Immature natural killer cell (primary cell): ENCODE results near the gene DEFB127. TPM values are rescaled to one million over a fixed set of nuclear protein-coding genes. Genes with fewer than 3 reads are reported as not detected.
"Not testable (repeated sequence)": the region's sequence is repeated elsewhere in the genome, so short reads cannot be mapped to it uniquely, and the experiment has no call there.

Source experiments
- DNase-seq, 3 donors: peaks; one replicate each; pipeline ENCODE4 v3.0.0; 2022; ENCODE audit warnings: mixed read lengths in 1 of 3
- H3K27ac Mint-ChIP-seq, 6 donors: one replicate each; pipeline ENCODE4 v1.8.0; 2020; ENCODE audit warnings: mixed read lengths in 6 of 6, mild to moderate bottlenecking in 5 of 6, inconsistent platforms in 4 of 6, moderate library complexity in 3 of 6
- H3K27me3 Mint-ChIP-seq, 3 donors: one replicate each; pipeline ENCODE4 v1.8.0; 2020 to 2021; ENCODE audit warnings: low read depth in 3 of 3, mild to moderate bottlenecking in 3 of 3, mixed read lengths in 3 of 3, moderate library complexity in 3 of 3, inconsistent platforms in 1 of 3
- H3K36me3 Mint-ChIP-seq, 3 donors: one replicate each; pipeline ENCODE4 v1.8.0; 2020; ENCODE audit warnings: mixed read lengths in 3 of 3, inconsistent platforms in 2 of 3, mild to moderate bottlenecking in 2 of 3
- H3K4me1 Mint-ChIP-seq, 2 donors: one replicate each; pipeline ENCODE4 v1.8.0; 2020; ENCODE audit warnings: inconsistent platforms in 2 of 2, mild to moderate bottlenecking in 2 of 2, mixed read lengths in 2 of 2, moderate library complexity in 1 of 2
- H3K4me3 Mint-ChIP-seq, 5 donors: one replicate each; pipeline ENCODE4 v1.8.0; 2020; ENCODE audit warnings: mild to moderate bottlenecking in 5 of 5, mixed read lengths in 5 of 5, inconsistent platforms in 3 of 5, moderate library complexity in 3 of 5
- H3K9me3 Mint-ChIP-seq, 6 donors: one replicate each; pipeline ENCODE4 v1.8.0; 2020; ENCODE audit warnings: mild to moderate bottlenecking in 6 of 6, mixed read lengths in 6 of 6, inconsistent platforms in 4 of 6, moderate library complexity in 3 of 6
- polyA plus RNA-seq, 3 donors: library from polyadenylated mRNA; unstranded; fragments of 300-500 nt; fragmentation: Illumina TruSeq; gene quantifications; one replicate each; pipeline ENCODE4 v1.2.3, GENCODE V29; 2021

DEFB127 gene
- not detected for polyA plus RNA-seq

- Mint-ChIP-seq H3K9me3 (peaks cover 0 to 2% (median 0%) of the 10 kb centered on the region in 6 donors), H3K27ac (no peak within 1 kb of the TSS), H3K36me3 (no peaks in the 10 kb centered on the region), H3K4me3 (no peak within 1 kb of the TSS), H3K4me1 (no peaks in the 10 kb centered on the region), H3K27me3 (peaks cover 2 to 12% (median 4%) of the 10 kb centered on the region in 3 donors)
- no peak for DNase-seq
These were observed at the start of gene DEFB127 for GRCh38 chr20:157154-157553. DEFB127 (plus strand) TSS chr20:157454; CDS start chr20:157545, 91 bp downstream.

- Mint-ChIP-seq H3K4me3 (no peak overlapping the region), H3K4me1 (no peaks in the 10 kb centered on the region), H3K27ac (no peak overlapping the region), H3K9me3 (peaks cover 0 to 8% (median 0%) of the 10 kb centered on the region in 6 donors), H3K27me3 (peaks cover 2 to 19% (median 4%) of the 10 kb centered on the region in 3 donors), H3K36me3 (no peaks in the 10 kb centered on the region)
- no peak for DNase-seq
These were observed 44.9 kb upstream of the DEFB127 start for GRCh38 chr20:112396-112795.

GRCh38 chr20:117518-117917, 39.7 kb upstream of the DEFB127 start:
- H3K27me3 Mint-ChIP-seq = peaks cover 4 to 25% (median 10%) of the 10 kb centered on the region in 3 donors
- no peak overlapping the region for H3K27ac Mint-ChIP-seq
- H3K4me3 Mint-ChIP-seq = no peak overlapping the region
- H3K4me1 Mint-ChIP-seq = no peaks in the 10 kb centered on the region
- peaks cover 0 to 14% (median 4%) of the 10 kb centered on the region in 6 donors for H3K9me3 Mint-ChIP-seq
- no peaks in the 10 kb centered on the region for H3K36me3 Mint-ChIP-seq
- DNase-seq = no peak

- not testable (repeated sequence) for H3K4me1 Mint-ChIP-seq, H3K4me3 Mint-ChIP-seq, H3K36me3 Mint-ChIP-seq, H3K9me3 Mint-ChIP-seq, DNase-seq, H3K27ac Mint-ChIP-seq
- peaks cover 0 to 12% (median 11%) of the 10 kb centered on the region in 3 donors for H3K27me3 Mint-ChIP-seq
These were observed 27.4 kb upstream of the DEFB127 start for GRCh38 chr20:129786-130323.

GRCh38 chr20:137668-138490, 19.4 kb upstream of the DEFB127 start:
- H3K27ac Mint-ChIP-seq = no peak overlapping the region
- H3K4me3 Mint-ChIP-seq = no peak overlapping the region
- DNase-seq = no peak
- H3K9me3 Mint-ChIP-seq = peaks cover 0 to 10% (median 3%) of the 10 kb centered on the region in 6 donors
- peaks cover 4 to 10% (median 7%) of the 10 kb centered on the region in 3 donors for H3K27me3 Mint-ChIP-seq
- H3K36me3 Mint-ChIP-seq = no peaks in the 10 kb centered on the region
- H3K4me1 Mint-ChIP-seq = no peaks in the 10 kb centered on the region

GRCh38 chr20:142290-142689, 15.0 kb upstream of the DEFB127 start, which contains the start of gene DEFB126:
DEFB126 (plus strand) TSS chr20:142590; CDS start chr20:142629, 39 bp downstream.
- H3K4me1 Mint-ChIP-seq = no peaks in the 10 kb centered on the region
- H3K27ac Mint-ChIP-seq = no peak within 1 kb of the TSS
- H3K4me3 Mint-ChIP-seq = no peak within 1 kb of the TSS
- H3K36me3 Mint-ChIP-seq = no peaks in the 10 kb centered on the region
- peaks cover 4 to 12% (median 9%) of the 10 kb centered on the region in 3 donors for H3K27me3 Mint-ChIP-seq
- H3K9me3 Mint-ChIP-seq = peaks cover 0 to 3% (median 0%) of the 10 kb centered on the region in 6 donors
- DNase-seq = no peak

GRCh38 chr20:145877-146276, 11.4 kb upstream of the DEFB127 start:
- no peak overlapping the region for H3K4me3 Mint-ChIP-seq
- no peaks in the 10 kb centered on the region for H3K4me1 Mint-ChIP-seq
- H3K27me3 Mint-ChIP-seq = peaks cover 3 to 10% (median 4%) of the 10 kb centered on the region in 3 donors
- H3K9me3 Mint-ChIP-seq = peaks cover 0 to 5% (median 0%) of the 10 kb centered on the region in 6 donors
- no peak for DNase-seq
- no peaks in the 10 kb centered on the region for H3K36me3 Mint-ChIP-seq
- H3K27ac Mint-ChIP-seq = no peak overlapping the region

GRCh38 chr20:152131-152530, 5.1 kb upstream of the DEFB127 start:
- no peak overlapping the region for H3K27ac Mint-ChIP-seq
- no peak for DNase-seq
- H3K4me3 Mint-ChIP-seq = no peak overlapping the region

GRCh38 chr20:164618-165017, 7.4 kb downstream of the DEFB127 start:
- peaks cover 1 to 10% (median 2%) of the 10 kb centered on the region in 3 donors for H3K27me3 Mint-ChIP-seq
- H3K4me1 Mint-ChIP-seq = no peaks in the 10 kb centered on the region
- peaks cover 0 to 2% (median 0%) of the 10 kb centered on the region in 6 donors for H3K9me3 Mint-ChIP-seq
- H3K27ac Mint-ChIP-seq = no peak overlapping the region
- H3K4me3 Mint-ChIP-seq = no peak overlapping the region
- DNase-seq = no peak
- H3K36me3 Mint-ChIP-seq = no peaks in the 10 kb centered on the region

More at GRCh38 chr20:152131-152530, 5.1 kb upstream of the DEFB127 start:
- Mint-ChIP-seq H3K36me3 (no peaks in the 10 kb centered on the region), H3K4me1 (no peaks in the 10 kb centered on the region), H3K27me3 (peaks cover 3 to 9% (median 6%) of the 10 kb centered on the region in 3 donors), H3K9me3 (peaks cover 0 to 5% (median 0%) of the 10 kb centered on the region in 6 donors)

- Mint-ChIP-seq H3K4me3 (no peak overlapping the region), H3K9me3 (no peaks in the 10 kb centered on the region), H3K4me1 (no peaks in the 10 kb centered on the region), H3K27ac (no peak overlapping the region), H3K36me3 (no peaks in the 10 kb centered on the region), H3K27me3 (peaks cover 2 to 5% (median 3%) of the 10 kb centered on the region in 3 donors)
- no peak for DNase-seq
These were observed 11.6 kb downstream of the DEFB127 start for GRCh38 chr20:168876-169275.

GRCh38 chr20:184288-184687, 27.0 kb downstream of the DEFB127 start:
- no peaks in the 10 kb centered on the region for H3K9me3 Mint-ChIP-seq
- no peak overlapping the region for H3K4me3 Mint-ChIP-seq
- no peaks in the 10 kb centered on the region for H3K36me3 Mint-ChIP-seq
- H3K27me3 Mint-ChIP-seq = peaks cover 8 to 25% (median 16%) of the 10 kb centered on the region in 3 donors
- H3K27ac Mint-ChIP-seq = no peak overlapping the region
- no peaks in the 10 kb centered on the region for H3K4me1 Mint-ChIP-seq
- no peak for DNase-seq

- no peak overlapping the region for H3K27ac Mint-ChIP-seq
- H3K4me3 Mint-ChIP-seq = no peak overlapping the region
- H3K36me3 Mint-ChIP-seq = no peaks in the 10 kb centered on the region
- H3K27me3 Mint-ChIP-seq = peaks cover 8 to 17% (median 16%) of the 10 kb centered on the region in 3 donors
- DNase-seq = no peak
- H3K4me1 Mint-ChIP-seq = no peaks in the 10 kb centered on the region
- peaks cover 0 to 2% (median 0%) of the 10 kb centered on the region in 6 donors for H3K9me3 Mint-ChIP-seq
These were observed 30.5 kb downstream of the DEFB127 start for GRCh38 chr20:187733-188132.

GRCh38 chr20:189611-190010, 32.4 kb downstream of the DEFB127 start, which contains the start of gene DEFB128:
DEFB128 (minus strand) TSS chr20:189711; CDS start chr20:189623, 88 bp downstream.
- peaks cover 0 to 2% (median 0%) of the 10 kb centered on the region in 6 donors for H3K9me3 Mint-ChIP-seq
- no peak within 1 kb of the TSS for H3K27ac Mint-ChIP-seq
- no peaks in the 10 kb centered on the region for H3K36me3 Mint-ChIP-seq
- H3K27me3 Mint-ChIP-seq = peaks cover 7 to 16% (median 14%) of the 10 kb centered on the region in 3 donors
- H3K4me3 Mint-ChIP-seq = no peak within 1 kb of the TSS
- DNase-seq = no peak
- H3K4me1 Mint-ChIP-seq = no peaks in the 10 kb centered on the region

GRCh38 chr20:198225-198624, 41.0 kb downstream of the DEFB127 start:
- no peaks in the 10 kb centered on the region for H3K36me3 Mint-ChIP-seq
- no peaks in the 10 kb centered on the region for H3K4me1 Mint-ChIP-seq
- H3K9me3 Mint-ChIP-seq = peaks cover 0 to 2% (median 0%) of the 10 kb centered on the region in 6 donors
- no peak overlapping the region for H3K27ac Mint-ChIP-seq
- DNase-seq = no peak
- H3K27me3 Mint-ChIP-seq = peaks cover 0 to 23% (median 10%) of the 10 kb centered on the region in 3 donors
- no peak overlapping the region for H3K4me3 Mint-ChIP-seq
